Right atrium auricular region (tissue), 2 donors: ENCODE data around the gene TMED7. TPM values are rescaled to one million over a fixed set of nuclear protein-coding genes. Genes with fewer than 3 reads are reported as not detected.

ENCODE experiments used
- DNase-seq: peaks from one replicate; pipeline ENCODE4 v3.0.0-alpha.2; 2019; ENCODE audit warnings: low spot score
- H3K27ac ChIP-seq, 2 donors: fragments of 200-600 bp; sonication (generic); 1 replicate in 1 of 2; 2 replicates in 1 of 2; pipeline ENCODE4 v1.5.1; 2016 to 2019
- H3K27me3 ChIP-seq, 2 donors: fragments of 200-600 bp; sonication (generic); one replicate each; pipeline versions ENCODE4 v1.5.1 to v1.6.0; 2017 to 2019
- H3K36me3 ChIP-seq: fragments of 200-600 bp; sonication (generic); one replicate; pipeline ENCODE4 v1.5.1; 2016
- H3K4me1 ChIP-seq, 2 donors: fragments of 200-600 bp; sonication (generic); one replicate each; pipeline versions ENCODE4 v1.5.1 to v1.6.0; 2017 to 2019
- H3K4me3 ChIP-seq, 2 donors: fragments of 200-600 bp; sonication (generic); 1 replicate in 1 of 2; 2 replicates in 1 of 2; pipeline ENCODE4 v1.5.1; 2017 to 2019; ENCODE audit warnings: mild to moderate bottlenecking in 1 of 2, moderate library complexity in 1 of 2
- H3K9me3 ChIP-seq, 2 donors: fragments of 200-600 bp; sonication (generic); one replicate each; pipeline ENCODE4 v1.5.1; 2019
- total RNA-seq, 2 donors: library from RNA; depleted of rRNA; stranded (reverse); fragments of >200 nt; gene quantifications; one replicate each; pipeline ENCODE4 v1.1.0, GENCODE V29; 2016
- TF ChIP-seq, protein P1 (sequence below), 2 donors: fragments of 200-600 bp; sonication (generic); IDR thresholded peaks; one replicate each; pipeline ENCODE4 v1.5.1; 2019; ENCODE audit warnings: antibody characterized with exemption in 2 of 2

Gene TMED7
- total RNA-seq, 2 donors from 2014 or later, result 70.2 to 101 TPM

DNA sequence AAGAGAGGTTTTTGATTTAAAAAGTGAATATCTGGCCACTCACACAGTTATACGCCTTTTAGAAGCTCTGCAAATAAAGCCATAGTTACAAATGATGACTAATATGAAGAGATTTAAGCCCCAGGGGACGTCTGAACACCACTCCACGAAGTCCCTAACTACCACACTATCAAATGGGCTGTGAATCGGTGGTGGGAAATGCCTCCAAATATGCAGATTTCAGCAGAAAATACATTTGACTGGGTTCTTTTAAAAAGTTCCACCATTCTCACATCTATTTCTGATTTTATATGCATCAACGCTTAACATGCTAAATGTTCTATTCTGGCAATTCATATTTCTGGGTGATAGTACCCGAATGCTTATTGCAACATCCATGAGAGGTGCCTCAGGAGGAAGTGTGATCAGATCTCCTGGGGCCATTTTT is 46.1 kb downstream of the TMED7 start:
- TF ChIP-seq, protein P1, sequence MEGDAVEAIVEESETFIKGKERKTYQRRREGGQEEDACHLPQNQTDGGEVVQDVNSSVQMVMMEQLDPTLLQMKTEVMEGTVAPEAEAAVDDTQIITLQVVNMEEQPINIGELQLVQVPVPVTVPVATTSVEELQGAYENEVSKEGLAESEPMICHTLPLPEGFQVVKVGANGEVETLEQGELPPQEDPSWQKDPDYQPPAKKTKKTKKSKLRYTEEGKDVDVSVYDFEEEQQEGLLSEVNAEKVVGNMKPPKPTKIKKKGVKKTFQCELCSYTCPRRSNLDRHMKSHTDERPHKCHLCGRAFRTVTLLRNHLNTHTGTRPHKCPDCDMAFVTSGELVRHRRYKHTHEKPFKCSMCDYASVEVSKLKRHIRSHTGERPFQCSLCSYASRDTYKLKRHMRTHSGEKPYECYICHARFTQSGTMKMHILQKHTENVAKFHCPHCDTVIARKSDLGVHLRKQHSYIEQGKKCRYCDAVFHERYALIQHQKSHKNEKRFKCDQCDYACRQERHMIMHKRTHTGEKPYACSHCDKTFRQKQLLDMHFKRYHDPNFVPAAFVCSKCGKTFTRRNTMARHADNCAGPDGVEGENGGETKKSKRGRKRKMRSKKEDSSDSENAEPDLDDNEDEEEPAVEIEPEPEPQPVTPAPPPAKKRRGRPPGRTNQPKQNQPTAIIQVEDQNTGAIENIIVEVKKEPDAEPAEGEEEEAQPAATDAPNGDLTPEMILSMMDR (IDR thresholded peaks at IDR 0.05), result no peak
- Histone ChIP-seq H3K9me3 (no peaks in the 10 kb centered on the region), H3K36me3 (no peaks in the 10 kb centered on the region), H3K4me3 (no peak overlapping the region), H3K4me1 (peaks cover 0 to 5% of the 10 kb centered on the region in 2 donors), H3K27me3 (no peaks in the 10 kb centered on the region), H3K27ac (no peak overlapping the region)
- no peak for DNase-seq

DNA sequence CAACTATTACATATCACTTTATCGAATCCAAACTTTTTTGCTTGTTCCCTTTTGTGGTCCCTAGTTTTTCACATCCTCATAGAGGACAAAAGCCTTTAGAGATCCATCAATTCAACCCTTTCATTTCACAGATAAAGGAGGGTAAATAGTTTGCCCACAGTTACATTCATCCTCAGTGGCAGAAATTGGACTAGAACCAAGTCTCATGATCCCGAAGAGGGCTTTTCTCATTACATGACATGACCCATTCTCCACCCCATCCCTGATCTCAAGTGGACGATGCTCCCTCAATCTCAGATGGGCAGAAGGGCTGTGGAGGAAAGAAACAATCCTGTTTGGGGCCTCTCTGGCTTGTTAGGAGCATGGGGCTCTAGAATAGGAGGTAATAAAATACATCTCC is 46.6 kb downstream of the TMED7 start:
- no peak overlapping the region for H3K4me3 ChIP-seq
- no peaks in the 10 kb centered on the region for H3K27me3 ChIP-seq
- TF ChIP-seq, protein P1 (IDR thresholded peaks at IDR 0.05), result no peak
- peaks cover 0 to 5% of the 10 kb centered on the region in 2 donors for H3K4me1 ChIP-seq
- DNase-seq, result no peak
- H3K9me3 ChIP-seq, result no peaks in the 10 kb centered on the region
- H3K27ac ChIP-seq, result no peak overlapping the region
- H3K36me3 ChIP-seq, result no peaks in the 10 kb centered on the region

DNA sequence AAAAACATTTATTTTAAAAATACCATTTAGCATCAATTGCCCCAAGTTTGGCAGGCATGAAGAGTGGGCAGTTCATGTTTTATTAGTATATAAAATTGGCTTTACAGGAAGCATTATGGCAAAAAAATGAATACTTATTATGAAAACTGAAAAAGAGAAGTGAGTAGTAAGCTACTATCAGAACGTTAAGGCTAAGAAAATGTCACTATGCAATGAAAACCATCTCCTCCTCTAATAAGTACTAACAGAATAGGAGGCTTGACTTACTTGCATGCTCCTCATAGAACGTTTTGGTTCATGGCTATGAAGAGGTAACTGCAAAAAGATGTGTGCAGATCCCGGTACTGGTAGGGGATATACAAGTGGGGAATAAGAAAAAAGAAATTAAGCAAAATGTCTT is 47.2 kb downstream of the TMED7 start:
- Histone ChIP-seq H3K9me3 (no peaks in the 10 kb centered on the region), H3K27me3 (no peaks in the 10 kb centered on the region), H3K4me1 (peaks cover 0 to 5% of the 10 kb centered on the region in 2 donors), H3K36me3 (no peaks in the 10 kb centered on the region), H3K27ac (no peak overlapping the region), H3K4me3 (no peak overlapping the region)
- DNase-seq, result no peak
- TF ChIP-seq, protein P1 (IDR thresholded peaks at IDR 0.05), result no peak

DNA sequence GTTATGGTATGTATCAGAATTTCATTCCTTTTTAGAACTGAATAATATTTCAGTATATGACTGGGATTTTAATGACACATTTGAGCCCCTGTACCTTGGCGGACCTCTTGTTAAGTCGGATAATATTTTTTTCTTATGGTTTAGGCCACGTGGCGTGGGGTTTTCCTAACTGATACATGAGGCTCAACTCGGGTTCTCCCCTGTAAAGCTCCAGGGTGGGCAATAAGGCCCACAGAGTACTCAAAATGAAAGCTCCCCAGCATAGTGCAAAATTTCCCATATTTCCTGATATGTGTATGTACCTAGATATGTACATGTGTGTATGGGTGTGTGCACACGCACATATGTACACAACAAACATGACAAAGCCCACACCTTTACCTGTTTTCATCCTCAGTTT is 48.1 kb downstream of the TMED7 start:
- no peaks in the 10 kb centered on the region for H3K9me3 ChIP-seq
- no peak overlapping the region for H3K27ac ChIP-seq
- no peaks in the 10 kb centered on the region for H3K36me3 ChIP-seq
- H3K27me3 ChIP-seq, result no peaks in the 10 kb centered on the region
- no peak for DNase-seq
- no peaks in the 10 kb centered on the region for H3K4me1 ChIP-seq
- TF ChIP-seq, protein P1 (IDR thresholded peaks at IDR 0.05), result no peak
- H3K4me3 ChIP-seq, result no peak overlapping the region

DNA sequence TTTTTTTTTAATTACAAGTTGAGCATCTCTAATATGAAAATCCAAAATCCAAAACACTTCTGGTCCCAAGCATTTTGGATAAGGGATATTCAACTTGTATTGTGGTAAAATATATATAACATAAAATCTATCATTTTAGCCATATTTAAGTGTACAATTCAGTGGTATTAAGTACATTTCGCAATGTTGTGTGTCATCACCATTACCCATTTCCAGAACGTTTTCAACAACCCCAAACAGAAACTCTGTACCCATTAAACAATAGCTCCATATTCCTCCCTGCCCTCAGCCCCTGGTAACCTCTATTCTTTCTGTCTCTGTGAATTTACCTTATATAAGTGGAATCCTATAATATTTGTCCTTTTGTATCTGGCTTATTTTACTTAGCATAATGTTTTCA is 48.5 kb downstream of the TMED7 start:
- no peaks in the 10 kb centered on the region for H3K4me1 ChIP-seq

More for the DNA sequence above, 48.5 kb downstream of the TMED7 start:
- Histone ChIP-seq H3K36me3 (no peaks in the 10 kb centered on the region), H3K4me3 (no peak overlapping the region), H3K27me3 (no peaks in the 10 kb centered on the region), H3K27ac (no peak overlapping the region), H3K9me3 (no peaks in the 10 kb centered on the region)
- no peak for DNase-seq
- TF ChIP-seq, protein P1 (IDR thresholded peaks at IDR 0.05), result no peak
